ENCODE measurements around the gene FGGY. TPM values are rescaled to one million over a fixed set of nuclear protein-coding genes. Genes with fewer than 3 reads are reported as not detected.

FGGY gene
- total RNA-seq, 1 experiment from 2014 or later, result 14.6 TPM

GRCh38 chr1:59689730-59690129 lies 392.8 kb downstream of the FGGY start:
- Mint-ChIP-seq H3K4me3 (no peak overlapping the region), H3K27ac (no peak overlapping the region), H3K36me3 (ENCODE audit: insufficient read depth in 1 of 3, low read depth in 3 of 3) (peaks cover 0 to 2% (median 0%) of the 10 kb centered on the region in 3 experiments; a peak in 2 of 7 replicates), H3K9me3 (no peaks in the 10 kb centered on the region), H3K27me3 (ENCODE audit: low read depth) (no peaks in the 10 kb centered on the region), H3K4me1 (peaks cover 15 to 16% of the 10 kb centered on the region in 2 experiments)
- no CpG with 5 or more reads among the region's 1 CpG for WGBS (ENCODE audit: extremely low coverage, insufficient read length, low lambda C conversion rate)
- Histone ChIP-seq H3T11ph (ENCODE audit: low read length) (no peak overlapping the region), H3K23ac (ENCODE audit: insufficient read length, low read depth, low read length) (no peak overlapping the region), H3K18ac (ENCODE audit: insufficient read length, low read depth, low read length) (no peak overlapping the region), H2AFZ (ENCODE audit: low read length) (no peak overlapping the region), H3K79me2 (ENCODE audit: insufficient read depth, low read length) (no peaks in the 10 kb centered on the region), H3K56ac (ENCODE audit: insufficient read length, low read depth, low read length) (no peak overlapping the region), H3K9ac (ENCODE audit: extremely low read depth, insufficient read length, low read length) (no peak overlapping the region), H3K4me2 (ENCODE audit: insufficient read depth, insufficient read length, low read length) (no peak overlapping the region), H2BK5ac (ENCODE audit: insufficient read length, low read length) (no peak overlapping the region), H2BK12ac (ENCODE audit: insufficient read length, low read depth, low read length) (no peak overlapping the region), H3K9me3 (ENCODE audit: control insufficient read depth, low read depth, low read length) (no peaks in the 10 kb centered on the region), H3K79me1 (ENCODE audit: insufficient read depth, low read depth, low read length, poor library complexity, severe bottlenecking) (no peaks in the 10 kb centered on the region), H3K23me2 (ENCODE audit: insufficient read length, low read depth, low read length, poor library complexity, severe bottlenecking) (no peaks in the 10 kb centered on the region), H4K8ac (replicated peaks; ENCODE audit: insufficient read length, low read depth, low read length) (no peak overlapping the region), H2AK5ac (ENCODE audit: insufficient read length, low read length) (no peak overlapping the region), H4K91ac (ENCODE audit: insufficient read length, low read depth, low read length) (no peak overlapping the region), H3K27ac (ENCODE audit: insufficient read length, low read depth, low read length) (no peak overlapping the region), H3K4me1 (ENCODE audit: insufficient read depth, low read length) (no peaks in the 10 kb centered on the region; the same call in 1 of the 2 replicates), H2BK15ac (ENCODE audit: low read depth, low read length) (no peak overlapping the region), H3K4ac (ENCODE audit: low read depth, low read length) (no peak overlapping the region), H2BK120ac (ENCODE audit: low read depth, low read length, poor library complexity, severe bottlenecking) (no peak overlapping the region), H3K27me3 (ENCODE audit: insufficient read depth, low read length) (no peaks in the 10 kb centered on the region), H4K20me1 (ENCODE audit: control insufficient read depth, insufficient read depth, insufficient read length) (no peaks in the 10 kb centered on the region), H4K5ac (ENCODE audit: insufficient read length, low read depth, low read length) (no peak overlapping the region), H2BK20ac (ENCODE audit: low read depth, low read length, poor library complexity, severe bottlenecking) (no peak overlapping the region), H3K14ac (ENCODE audit: insufficient read depth, low read length) (no peak overlapping the region)
- no peak for TF ChIP-seq CTCF (conservative IDR thresholded peaks at IDR 0.05)
- DNase-seq, result no peak
